Stimulated activated CD8-positive, alpha-beta memory T cell treated with anti-CD3 and anti-CD28 coated beads, Interleukin-4, amount 100 ng/mL, for 1 hour (primary cell): Measurements from ENCODE around the gene FXYD6.

ENCODE experiments used
- DNase-seq, 2 donors: peaks; one replicate each; pipeline ENCODE4 v3.0.0-alpha.2; 2020; ENCODE audit warnings: low read depth in 2 of 2, low spot score in 1 of 2

The FXYD6 gene

DNA sequence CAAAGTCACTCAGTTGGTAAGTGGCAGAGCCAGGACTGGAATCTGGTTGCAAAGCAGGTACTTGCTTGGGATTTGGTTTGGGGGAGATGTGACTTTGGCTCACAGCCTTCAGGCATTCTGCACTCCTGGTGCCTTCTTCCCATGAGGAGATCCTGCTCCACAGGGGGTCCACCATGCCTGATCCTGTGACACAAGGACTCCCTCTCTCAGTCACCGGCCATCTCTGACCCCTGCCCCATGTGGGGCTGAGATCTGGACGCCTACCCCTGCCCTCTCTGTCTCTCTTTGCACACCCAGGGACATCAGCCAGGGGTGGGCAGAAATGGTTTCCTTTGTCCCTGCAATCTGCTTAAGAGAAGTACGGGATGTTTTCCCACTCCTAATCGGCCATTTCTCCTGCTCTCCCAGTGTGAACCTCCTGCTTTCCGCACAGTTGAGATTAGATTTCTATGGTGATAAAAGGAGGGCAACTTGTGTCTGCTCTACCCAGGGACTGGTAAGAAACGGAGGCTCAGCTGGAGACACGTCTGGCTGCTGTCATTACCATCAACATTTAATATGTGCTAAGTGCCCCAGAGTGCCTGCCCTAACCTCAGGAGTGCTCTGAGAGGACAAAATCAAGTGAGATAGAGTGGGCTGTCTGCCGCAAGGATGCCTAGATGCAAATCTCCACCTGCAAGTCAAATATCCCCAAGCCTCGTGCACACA is 11.1 kb upstream of the FXYD6 start:
- DNase-seq, result no peak

DNA sequence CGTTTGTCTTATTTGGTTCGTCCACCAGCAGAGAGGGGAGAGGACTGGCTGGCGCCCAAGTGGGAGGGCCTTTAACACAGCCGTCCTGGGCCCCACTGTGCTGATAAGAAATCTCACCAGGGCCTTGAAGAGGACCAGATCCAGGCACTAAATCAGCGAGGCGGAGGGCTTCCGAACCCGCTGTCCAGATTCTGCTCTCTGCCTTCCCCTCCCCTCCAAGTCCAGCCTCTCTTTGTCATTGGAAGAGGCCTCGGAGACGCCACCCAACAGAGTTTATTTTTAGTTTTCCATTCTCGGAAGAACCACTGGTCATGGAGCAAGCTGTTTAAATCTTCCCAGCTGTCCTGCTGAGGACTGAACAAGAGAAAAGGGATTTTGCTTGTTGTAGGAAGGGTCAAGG is 9.3 kb upstream of the FXYD6 start:
- DNase-seq, result no peak

DNA sequence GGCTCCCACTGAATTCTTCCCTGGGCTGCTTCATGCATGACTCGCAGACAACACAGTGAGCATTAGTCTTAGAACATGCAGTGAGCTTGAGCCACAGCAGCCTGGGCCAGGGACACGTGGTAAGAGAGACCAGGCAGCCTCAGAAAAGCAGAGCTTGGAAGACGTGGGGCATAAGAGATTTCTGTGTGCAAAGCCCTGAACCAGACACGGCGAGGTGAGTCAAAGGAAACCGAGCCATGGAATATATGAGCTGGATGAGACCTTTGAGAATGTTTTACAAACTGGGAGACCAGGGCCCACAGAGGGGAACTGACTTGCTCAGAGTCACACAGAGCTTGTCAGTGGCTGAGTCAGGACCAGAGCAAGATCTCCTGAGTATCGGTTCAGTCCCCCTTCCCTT is 8.5 kb upstream of the FXYD6 start:
- no peak for DNase-seq

DNA sequence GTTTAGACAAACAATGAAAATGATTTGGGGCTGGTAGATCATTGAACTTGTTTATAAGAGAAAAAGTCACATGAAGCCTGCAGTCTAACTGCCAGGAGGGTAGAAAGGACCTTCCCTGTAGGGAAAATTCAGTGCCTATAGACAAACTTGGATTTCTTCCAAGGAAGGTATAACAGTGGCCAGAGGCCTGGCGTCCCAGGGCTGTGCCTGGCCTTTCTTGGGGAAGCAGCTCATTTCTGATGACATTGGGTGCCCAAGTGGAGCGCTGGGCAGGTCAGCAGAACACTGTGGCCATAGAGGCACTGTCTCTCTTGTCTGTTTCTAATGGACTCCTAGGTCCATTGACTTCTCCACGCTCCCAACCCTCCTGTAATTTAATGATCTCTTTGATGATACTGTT is 6.6 kb upstream of the FXYD6 start:
- no peak for DNase-seq

DNA sequence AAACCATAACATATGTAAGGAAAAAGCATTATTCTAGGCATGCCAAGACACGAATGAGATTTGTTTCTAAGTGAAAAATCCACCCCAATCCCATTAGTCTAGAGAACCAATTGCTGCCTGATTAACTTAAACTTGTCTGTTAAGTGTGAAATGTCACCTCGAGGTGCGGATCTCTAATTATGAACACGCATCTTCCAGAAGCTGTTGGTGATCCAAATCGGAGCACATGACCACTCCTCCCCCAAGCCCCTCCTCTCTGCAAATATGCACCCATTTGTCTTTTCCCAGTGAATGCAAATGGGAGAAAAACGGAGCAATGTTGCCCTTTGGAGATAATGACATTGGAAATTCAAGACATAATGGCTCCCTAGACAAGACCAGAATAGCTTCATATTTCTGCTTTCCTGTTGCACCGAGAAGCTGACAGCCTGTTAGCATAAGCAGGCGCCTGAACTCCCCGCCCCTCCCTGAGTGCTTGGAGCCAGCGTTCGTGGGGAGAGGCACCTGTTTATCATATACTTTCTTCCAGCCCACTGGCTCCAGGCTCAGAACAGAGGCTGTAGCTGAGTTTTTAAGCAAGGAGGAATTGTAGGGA is 6.0 kb upstream of the FXYD6 start:
- DNase-seq, result no peak

DNA sequence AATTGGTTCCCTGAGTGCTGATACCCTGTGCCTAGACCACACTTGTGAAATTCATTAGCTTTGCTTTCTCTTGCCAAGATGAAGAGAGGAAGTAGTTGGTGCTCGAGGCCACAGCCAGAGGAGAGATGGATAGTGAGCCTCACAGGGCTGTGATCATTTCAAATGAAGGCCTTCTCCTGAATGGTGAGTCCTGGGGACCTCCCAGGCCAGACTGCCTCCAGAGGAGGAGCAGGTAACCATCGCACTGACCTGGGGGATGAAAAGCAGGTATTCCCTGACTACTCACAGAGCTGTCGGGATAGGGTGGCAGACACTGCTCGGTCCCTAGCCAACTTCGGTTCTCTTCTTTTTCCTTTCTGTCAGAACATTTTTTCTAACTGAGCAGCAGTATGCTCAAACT is 4.8 kb upstream of the FXYD6 start:
- DNase-seq, result no peak

DNA sequence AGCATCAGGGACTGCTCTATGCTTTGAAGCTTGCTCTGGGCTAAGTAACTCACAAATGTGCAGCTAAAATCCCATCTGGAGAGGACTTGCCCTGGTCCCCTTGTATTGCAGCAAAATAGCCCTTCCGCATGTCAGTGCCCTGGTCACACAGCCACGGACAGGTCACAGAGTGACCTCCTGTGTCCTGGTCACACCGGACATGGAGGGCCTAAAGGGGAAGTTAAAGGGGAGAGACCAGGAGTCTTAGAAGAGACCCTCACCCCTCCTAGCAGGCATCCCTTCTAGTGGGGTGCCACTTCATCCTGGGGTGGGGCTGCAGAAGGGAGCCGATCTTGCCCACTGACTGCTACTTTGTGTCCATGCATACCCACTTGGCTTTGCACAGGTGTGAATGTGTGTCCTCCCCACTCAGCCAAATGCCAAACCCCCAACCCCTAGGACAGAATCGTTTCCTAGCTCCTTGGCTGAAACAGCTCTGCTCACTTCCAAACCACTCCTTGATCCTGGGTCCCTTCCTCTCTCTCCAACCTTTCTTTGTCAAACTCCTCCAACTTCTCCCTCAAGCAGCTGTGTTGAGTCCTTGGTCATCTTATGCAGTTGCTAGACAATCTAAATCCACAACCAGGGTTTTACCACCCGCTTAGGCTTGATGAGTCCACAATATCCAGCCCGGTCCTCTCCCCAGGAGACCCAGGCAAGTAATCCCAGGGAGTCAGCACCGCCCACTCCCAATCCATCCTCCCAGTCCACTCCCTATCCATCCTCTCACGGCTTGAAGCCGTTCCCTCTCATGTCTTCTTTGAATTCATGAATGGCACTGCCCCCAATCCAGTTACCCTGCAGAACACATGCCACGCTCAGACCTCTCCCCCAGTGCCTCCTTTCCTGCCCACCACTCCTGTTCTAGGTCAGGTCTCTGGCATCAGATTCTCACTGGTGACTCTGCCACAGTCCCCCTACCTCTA is 3.3 kb upstream of the FXYD6 start:
- DNase-seq, result no peak

DNA sequence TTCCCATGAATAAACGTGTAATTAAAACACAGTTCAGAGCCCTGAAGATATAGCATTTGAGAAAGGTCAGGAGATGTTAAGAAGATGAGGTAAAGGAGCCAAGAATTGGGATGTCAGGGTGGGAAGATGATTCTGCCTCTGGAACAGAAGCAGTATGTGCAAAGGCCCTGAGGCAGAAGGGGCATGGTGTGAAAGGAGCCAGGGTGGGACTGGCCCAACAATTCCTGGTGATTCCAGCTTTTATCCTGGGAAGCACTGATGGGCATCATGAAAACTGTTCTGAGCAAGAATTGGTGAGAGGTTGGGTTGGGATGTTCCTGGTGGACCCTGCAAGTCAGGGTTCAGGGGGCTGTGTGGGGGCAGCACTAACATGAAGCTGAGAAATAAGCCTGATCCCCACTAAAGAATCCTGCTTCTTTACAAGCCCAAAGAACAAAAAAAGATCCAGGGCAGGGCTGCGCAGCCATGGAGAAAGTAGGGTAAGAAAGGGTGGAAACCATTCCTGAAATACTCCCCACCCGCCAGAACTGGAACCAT is 2.5 kb upstream of the FXYD6 start:
- no peak for DNase-seq

DNA sequence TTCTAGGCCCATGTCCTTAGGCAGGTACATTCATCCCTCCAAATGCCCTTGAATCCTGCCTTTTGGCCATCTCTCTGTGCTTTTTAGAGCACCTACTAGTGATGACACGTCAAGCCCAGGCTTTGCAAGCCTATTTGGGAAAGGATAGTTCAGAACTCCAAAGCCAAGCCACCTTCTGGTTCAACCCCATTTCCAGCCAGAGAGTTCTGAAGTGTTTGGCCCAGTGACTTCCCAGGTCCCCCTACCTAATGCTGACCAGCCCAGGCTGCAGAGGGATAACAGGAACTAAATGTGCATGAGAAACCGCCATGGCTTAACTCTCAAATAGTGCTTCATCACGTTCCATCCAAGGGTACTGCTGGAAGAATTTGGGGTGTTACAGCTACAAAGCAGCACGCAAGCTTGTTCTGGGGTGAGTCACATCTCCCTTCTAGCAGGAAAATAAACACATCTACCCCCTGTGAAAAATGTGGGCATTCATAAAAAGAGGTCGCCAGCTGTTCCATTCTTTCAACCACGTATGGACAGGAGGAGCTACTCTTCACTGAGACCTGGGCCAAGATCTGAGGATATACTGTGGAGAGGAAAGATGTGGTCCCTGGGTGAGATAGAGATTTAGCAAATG is 2.0 kb upstream of the FXYD6 start:
- no peak for DNase-seq

DNA sequence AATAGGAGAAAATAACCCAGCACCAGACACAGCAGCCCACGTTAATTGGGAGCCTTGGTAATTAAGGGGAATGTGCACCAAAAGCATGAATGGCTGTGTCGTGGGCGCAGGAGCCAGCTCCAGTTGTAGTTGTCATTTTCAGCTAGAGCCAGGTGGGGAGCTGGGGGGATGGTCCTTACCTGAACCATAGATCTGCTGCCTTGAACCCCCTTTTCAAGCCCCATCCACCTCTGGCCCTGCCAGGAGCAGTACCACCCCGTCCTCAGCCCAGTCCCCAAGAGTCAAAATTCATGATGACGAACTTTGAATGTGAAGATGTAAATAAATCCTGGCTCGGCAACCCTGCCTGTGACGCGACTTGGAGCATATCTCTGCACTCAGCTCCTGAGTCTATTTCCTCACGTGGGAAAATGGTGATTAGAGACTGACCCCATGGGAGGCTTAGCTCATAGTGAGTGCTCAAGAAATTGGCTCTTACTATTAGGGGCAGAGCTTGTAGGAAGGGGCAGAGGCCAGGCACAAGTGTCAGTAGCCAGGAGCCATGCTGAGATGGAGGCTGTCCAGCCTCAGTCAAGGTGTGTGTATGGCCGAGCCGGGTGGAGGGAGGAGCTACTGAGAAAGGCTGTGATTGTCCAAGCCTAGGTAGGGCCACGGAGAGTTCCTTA is 794 bp upstream of the FXYD6 start:
- DNase-seq, result no peak

DNA sequence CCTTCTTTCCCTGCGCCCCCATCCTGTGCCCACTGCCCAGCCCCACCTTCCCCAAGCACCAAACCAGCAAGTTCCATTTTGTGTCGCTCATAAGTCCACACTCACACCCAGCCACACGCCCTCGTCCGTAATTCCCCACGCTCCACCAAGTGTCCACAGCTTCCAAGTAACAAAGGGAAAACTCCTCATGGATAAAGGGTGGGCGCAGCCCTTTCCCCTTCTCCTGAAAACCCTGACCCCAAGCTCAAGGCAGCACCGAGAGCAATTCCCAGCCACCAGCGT is 458 bp downstream of the FXYD6 start:
- DNase-seq, result no peak

DNA sequence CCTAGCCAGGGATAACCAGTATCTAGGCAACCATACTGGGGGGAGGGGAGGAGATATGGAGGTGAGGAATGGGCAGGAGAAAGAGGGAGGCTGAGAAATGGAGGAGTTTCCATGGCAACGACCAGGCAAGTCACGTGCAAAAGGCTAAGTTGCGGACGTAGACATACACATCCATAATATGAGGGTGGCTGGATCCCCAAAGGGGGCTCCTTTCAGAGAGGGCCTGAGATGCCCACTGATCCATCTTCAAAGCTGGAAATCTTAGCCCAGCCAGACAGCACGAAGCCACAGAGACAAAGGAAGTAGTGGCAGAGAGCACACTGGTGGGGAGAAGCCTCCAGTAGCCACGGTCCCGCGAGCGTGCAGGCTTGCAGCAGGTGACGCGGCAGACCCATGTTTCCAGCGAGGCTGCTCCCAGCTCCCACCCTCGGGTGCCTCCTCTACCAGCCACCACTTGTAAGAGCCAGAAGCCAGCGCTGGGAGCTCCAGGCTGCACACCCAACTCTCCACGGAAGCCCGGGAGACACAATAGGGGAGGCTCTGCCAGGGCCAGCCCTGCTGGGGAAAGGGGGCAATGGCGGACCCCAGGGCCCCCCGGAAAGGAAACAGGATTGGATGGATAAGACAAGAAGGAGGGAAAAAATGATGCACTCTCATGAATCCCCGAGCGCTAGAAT is 938 bp downstream of the FXYD6 start:
- DNase-seq, result no peak

DNA sequence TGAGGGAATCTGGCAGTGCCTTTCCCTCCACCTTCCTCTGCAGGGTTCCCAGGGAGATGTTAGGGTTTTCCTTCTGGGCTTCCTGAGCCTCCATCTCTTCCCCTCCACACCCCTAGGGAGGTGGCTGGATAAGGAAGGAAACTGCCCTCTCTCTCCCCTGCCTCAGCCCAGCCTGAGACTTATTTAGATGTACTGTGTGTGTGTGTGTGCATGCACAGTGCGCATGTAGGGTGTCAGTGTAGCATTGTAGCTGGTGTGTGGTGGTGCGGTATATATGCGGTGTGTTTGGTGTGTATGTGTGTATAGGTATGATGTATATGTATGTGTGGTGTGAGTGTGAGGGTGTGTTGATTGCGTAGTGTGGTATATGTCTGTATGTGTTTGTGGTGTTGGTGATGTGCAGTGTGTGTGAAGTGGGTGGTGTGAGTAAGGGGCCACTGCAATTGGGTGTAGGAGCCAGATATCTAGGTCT is 1.5 kb downstream of the FXYD6 start:
- DNase-seq, result no peak

DNA sequence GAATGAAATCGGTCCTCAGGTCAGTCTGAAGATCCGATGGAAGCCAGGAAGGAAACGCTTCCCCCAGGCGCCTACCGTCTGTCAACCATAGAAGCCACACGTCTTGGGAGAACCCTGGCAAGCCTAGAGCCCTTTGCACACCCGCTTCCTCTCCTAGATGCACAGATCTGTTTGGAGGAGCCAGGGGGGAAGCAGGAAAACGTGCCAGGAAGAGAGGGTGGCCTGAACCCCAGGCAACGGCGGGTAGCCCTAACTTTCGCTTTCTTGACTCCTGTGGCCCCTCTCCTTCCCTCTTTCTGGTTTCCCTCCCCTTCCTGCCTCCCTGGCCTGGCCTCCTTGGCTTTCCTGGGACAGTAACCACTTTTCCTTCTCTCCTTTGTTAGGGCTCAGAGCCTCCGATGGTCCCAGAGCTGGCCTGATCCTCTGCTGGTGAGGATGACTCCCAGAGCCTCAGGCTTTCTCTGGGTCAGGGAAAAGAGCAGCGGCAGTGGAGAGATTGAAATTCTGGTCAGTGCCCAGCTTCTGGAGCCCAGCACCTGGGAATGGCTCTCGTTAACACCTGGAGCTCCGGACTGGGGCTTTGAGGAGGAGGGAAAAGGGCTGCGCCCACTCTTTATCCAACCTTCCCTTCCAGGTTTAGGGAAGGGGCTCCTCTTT is 2.1 kb downstream of the FXYD6 start:
- DNase-seq, result no peak

DNA sequence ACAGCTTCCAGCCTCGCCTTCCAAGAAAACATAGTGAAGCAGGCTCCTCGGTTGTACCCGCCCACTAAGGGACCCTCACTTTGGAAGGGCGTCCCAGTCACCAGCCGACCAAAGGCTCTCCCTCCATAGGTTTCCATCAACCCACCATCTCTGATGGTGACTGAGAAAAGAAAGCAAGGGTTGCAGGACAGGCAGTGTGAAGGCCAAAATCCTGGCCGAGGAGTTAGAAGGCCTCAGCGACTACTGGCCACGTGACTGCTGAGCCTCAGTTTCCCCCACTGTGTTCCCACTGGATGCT is 2.7 kb downstream of the FXYD6 start:
- DNase-seq, result no peak

DNA sequence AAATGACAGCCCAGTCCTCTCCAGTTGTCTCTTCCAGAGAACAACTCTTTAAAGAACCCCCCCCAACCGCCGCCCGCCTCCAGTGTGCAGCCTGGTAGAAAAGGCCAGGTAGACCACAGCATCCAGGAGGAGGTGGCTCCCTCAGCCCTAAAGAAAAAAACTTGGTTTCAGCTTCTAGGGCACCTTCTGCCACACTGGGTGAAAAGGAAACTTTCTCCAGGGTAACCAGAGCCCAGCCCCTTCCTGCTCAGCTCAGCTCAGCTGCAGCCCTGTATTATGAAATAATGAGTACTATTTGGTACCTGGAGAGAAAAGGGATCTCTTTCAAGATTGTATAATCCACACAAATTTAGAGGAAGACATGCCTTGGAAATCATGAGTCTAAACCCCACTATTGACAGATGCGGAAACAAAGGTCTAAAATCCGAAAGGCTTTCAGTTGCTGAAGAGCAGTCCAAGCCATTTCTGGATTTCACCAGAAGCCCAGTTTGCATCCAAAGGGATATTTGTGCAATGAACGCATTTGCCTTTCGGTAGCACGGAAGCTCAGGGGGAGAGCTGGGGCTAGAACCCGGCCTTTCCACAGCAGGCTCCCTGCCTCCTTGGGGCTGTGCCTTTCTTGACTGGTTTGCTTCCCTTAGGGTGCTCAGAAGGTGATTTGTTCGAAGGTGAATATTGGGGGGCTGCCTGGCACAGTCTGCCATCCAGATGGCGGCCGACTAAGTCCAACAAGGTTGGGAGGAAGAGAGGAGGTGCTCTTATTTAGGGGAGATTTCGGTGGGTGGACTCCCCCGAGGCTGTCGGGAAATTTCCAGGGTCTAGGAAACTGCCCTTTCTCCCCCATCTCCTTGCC is 3.3 kb downstream of the FXYD6 start:
- DNase-seq, result no peak

DNA sequence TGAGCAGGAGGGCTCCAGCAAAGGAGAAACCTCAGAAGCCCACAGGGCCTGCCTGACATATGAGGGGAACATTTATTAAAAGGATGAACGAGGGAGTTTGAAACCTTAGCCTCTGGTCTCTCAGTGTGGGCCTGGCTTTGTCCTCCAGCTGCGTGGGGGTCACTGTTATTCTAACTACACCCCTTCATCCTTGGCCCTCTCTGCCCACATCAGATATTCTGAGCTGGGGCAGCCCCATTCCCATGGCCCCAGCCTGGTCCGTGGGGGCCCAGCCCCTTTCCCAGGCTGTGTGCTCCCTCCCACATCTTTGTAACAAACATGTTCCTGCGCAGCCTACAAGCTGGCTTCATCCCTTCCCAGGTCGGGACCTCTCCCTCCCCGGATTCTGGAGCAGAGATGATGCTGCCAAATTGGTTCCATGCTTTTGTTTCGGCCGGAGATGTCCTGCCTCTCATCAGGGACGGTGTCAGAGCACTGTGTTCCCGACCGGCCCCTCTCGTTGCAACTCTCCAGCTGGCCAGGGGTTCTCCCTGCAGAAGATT is 4.0 kb downstream of the FXYD6 start:
- DNase-seq, result no peak

DNA sequence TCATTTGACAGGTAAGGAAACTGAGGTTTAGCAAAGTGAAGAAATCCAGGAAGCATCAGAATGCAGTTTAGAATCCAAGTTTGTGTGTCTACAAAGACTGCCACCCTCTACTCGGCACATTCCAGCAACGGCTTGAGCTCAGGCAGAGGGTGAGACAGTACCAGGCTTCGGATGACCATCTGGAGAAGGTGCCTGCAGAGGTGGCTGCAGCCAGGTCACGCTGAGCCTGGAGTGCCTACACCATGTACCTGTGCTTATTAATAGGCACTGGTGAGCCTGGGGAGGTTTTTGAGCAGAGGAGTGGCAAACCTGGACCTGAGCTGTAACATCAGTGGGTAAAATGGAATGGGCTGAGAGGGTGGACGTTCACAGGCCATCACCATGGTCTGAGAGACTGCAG is 4.7 kb downstream of the FXYD6 start:
- no peak for DNase-seq

DNA sequence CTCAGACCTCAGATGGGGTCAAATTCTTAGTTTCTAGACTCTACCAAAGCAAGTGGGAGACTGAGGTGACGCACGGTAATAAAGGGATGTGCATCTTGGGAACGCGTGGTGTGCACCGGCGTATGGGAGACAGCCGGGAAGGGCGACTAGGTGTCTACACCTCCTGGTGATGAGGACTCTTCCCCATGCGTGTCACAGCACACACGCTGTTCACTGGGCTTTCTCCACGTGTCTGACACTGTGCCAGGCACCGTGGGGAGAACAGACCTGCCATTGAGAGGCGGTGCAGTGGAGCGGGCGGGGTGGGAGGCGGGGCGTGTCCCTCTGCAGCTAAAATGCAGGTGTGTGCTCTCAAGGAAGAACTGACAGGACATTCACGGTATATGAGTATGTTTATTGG is 5.3 kb downstream of the FXYD6 start:
- no peak for DNase-seq
